CD4-positive, alpha-beta T cell treated with Interleukin-21 for 1 hour (primary cell): ENCODE measurements around the gene THBD.
A peak's percentile ranks its signal among the peaks of the same experiment; 100 is the strongest.

ENCODE experiments used
- DNase-seq: peaks from one replicate; pipeline ENCODE4 v3.0.0-alpha.2; 2020

Gene THBD

GRCh38 chr20:23061262-23061661, 11.8 kb upstream of the THBD start:
- DNase-seq, result no peak

- no peak for DNase-seq
Observed at GRCh38 chr20:23060629-23061028, 11.2 kb upstream of the THBD start.

- DNase-seq, result no peak
Observed at GRCh38 chr20:23059846-23060245, 10.4 kb upstream of the THBD start.

- DNase-seq, result no peak
Observed at GRCh38 chr20:23059001-23059400, 9.5 kb upstream of the THBD start.

- no peak for DNase-seq
Observed at GRCh38 chr20:23058240-23058639, 8.8 kb upstream of the THBD start.

- no peak for DNase-seq
Observed at GRCh38 chr20:23052904-23053303, 3.4 kb upstream of the THBD start.

- DNase-seq, result peak; percentile 25
Observed at GRCh38 chr20:23050847-23051627, 1.6 kb upstream of the THBD start.

GRCh38 chr20:23050076-23050838, 785 bp upstream of the THBD start:
- DNase-seq, result no peak

- DNase-seq, result peak; percentile 14
Observed at GRCh38 chr20:23048283-23049200, 930 bp downstream of the THBD start.

GRCh38 chr20:23047738-23048214, 1.7 kb downstream of the THBD start:
- no peak for DNase-seq

- no peak for DNase-seq
Observed at GRCh38 chr20:23047001-23047737, 2.3 kb downstream of the THBD start.

GRCh38 chr20:23046431-23046830, 3.0 kb downstream of the THBD start:
- no peak for DNase-seq

GRCh38 chr20:23043376-23043775, 6.1 kb downstream of the THBD start:
- no peak for DNase-seq

GRCh38 chr20:23042270-23042669, 7.2 kb downstream of the THBD start:
- DNase-seq, result no peak

- no peak for DNase-seq
Observed at GRCh38 chr20:23039885-23040508, 9.5 kb downstream of the THBD start.

- DNase-seq, result no peak
Observed at GRCh38 chr20:23039136-23039875, 10.2 kb downstream of the THBD start.

- no peak for DNase-seq
Observed at GRCh38 chr20:23037017-23037481, 12.4 kb downstream of the THBD start.

- no peak for DNase-seq
Observed at GRCh38 chr20:23036371-23036770, 13.1 kb downstream of the THBD start.

GRCh38 chr20:23035731-23036130, 13.7 kb downstream of the THBD start:
- DNase-seq, result no peak

- no peak for DNase-seq
Observed at GRCh38 chr20:23034721-23035671, 14.5 kb downstream of the THBD start, which contains the start of gene SSTR4. SSTR4 (plus strand) TSS chr20:23035312; CDS start chr20:23035484, 172 bp downstream.
